Activated CD4-positive, alpha-beta T cell treated with anti-CD3 and anti-CD28 coated beads for 48 hours (primary cell): Measurements from ENCODE around the gene LEFTY1.
A peak's percentile ranks its signal among the peaks of the same experiment; 100 is the strongest.
"Not testable (repeated sequence)": the region's sequence is repeated elsewhere in the genome, so short reads cannot be mapped to it uniquely, and the experiment has no call there.

Experiments used
- DNase-seq: peaks from one replicate; pipeline ENCODE4 v3.0.0-alpha.2; 2020

Gene LEFTY1

GRCh38 chr1:225887554-225888288, 1.2 kb downstream of the LEFTY1 start:
- not testable (repeated sequence) for DNase-seq

GRCh38 chr1:225887030-225887314, 2.0 kb downstream of the LEFTY1 start:
- DNase-seq = no peak

GRCh38 chr1:225886159-225887029, 2.6 kb downstream of the LEFTY1 start:
- DNase-seq = no peak

- DNase-seq = no peak
These were observed 3.6 kb downstream of the LEFTY1 start for GRCh38 chr1:225885336-225885735.

- DNase-seq = no peak
These were observed 5.2 kb downstream of the LEFTY1 start for GRCh38 chr1:225883616-225884265.

GRCh38 chr1:225882694-225883615, 6.0 kb downstream of the LEFTY1 start:
- peak; percentile 62 for DNase-seq

GRCh38 chr1:225881959-225882693, 6.8 kb downstream of the LEFTY1 start, which contains the start of gene TMEM63A:
Gene TMEM63A, minus strand, starts transcription at chr1:225882380. Its CDS starts 4,800 bp downstream, at chr1:225877580.
- DNase-seq = peak; percentile 90

GRCh38 chr1:225881081-225881958, 7.6 kb downstream of the LEFTY1 start:
- DNase-seq = peak; percentile 52

- no peak for DNase-seq
These were observed 8.3 kb downstream of the LEFTY1 start for GRCh38 chr1:225880636-225881035.

- DNase-seq = no peak
These were observed 8.7 kb downstream of the LEFTY1 start for GRCh38 chr1:225880222-225880588.

GRCh38 chr1:225879521-225880221, 9.3 kb downstream of the LEFTY1 start:
- DNase-seq = no peak

- no peak for DNase-seq
These were observed 10.7 kb downstream of the LEFTY1 start for GRCh38 chr1:225878282-225878681.

- DNase-seq = peak; percentile 42
These were observed 11.4 kb downstream of the LEFTY1 start for GRCh38 chr1:225877580-225877979.

GRCh38 chr1:225876900-225877510, 11.9 kb downstream of the LEFTY1 start:
- DNase-seq = no peak

- no peak for DNase-seq
These were observed 13.7 kb downstream of the LEFTY1 start for GRCh38 chr1:225875044-225875815.

- DNase-seq = no peak
These were observed 14.5 kb downstream of the LEFTY1 start for GRCh38 chr1:225874431-225874830.

- no peak for DNase-seq
These were observed 15.6 kb downstream of the LEFTY1 start for GRCh38 chr1:225873281-225873850.

GRCh38 chr1:225872075-225872430, 16.9 kb downstream of the LEFTY1 start:
- DNase-seq = no peak
